H9 (cell line): ENCODE results near the gene ASB15. TPM values are rescaled to one million over a fixed set of nuclear protein-coding genes. Genes with fewer than 3 reads are reported as not detected.

Experiments
- DNase-seq: peaks from one replicate; pipeline ENCODE4 v3.0.0-alpha.2; 2017
- H2AFZ ChIP-seq: one replicate; pipeline ENCODE4 v1.6.1; 2013; ENCODE audit warnings: mild to moderate bottlenecking, low read length, control low read depth, moderate library complexity
- H2AK5ac ChIP-seq: 2 replicates; pipeline ENCODE4 v1.6.1; 2013; ENCODE audit warnings: low read length, control low read depth, mixed read lengths; ENCODE audit not compliant: insufficient read length
- H2BK120ac ChIP-seq: one replicate; pipeline ENCODE4 v1.6.1; 2013; ENCODE audit warnings: low read depth, mild to moderate bottlenecking, low read length, control low read depth, inconsistent platforms; ENCODE audit not compliant: poor library complexity, severe bottlenecking
- H2BK12ac ChIP-seq: 2 replicates; pipeline ENCODE4 v1.6.1; 2013; ENCODE audit warnings: low read length, control low read depth, mixed read lengths, low read depth; ENCODE audit not compliant: insufficient read length
- H2BK15ac ChIP-seq: 2 replicates; pipeline ENCODE4 v1.6.1; 2013; ENCODE audit warnings: low read depth, low read length, control low read depth
- H2BK20ac ChIP-seq: one replicate; pipeline ENCODE4 v1.6.1; 2013; ENCODE audit warnings: low read depth, mild to moderate bottlenecking, low read length, control low read depth, inconsistent platforms; ENCODE audit not compliant: poor library complexity, severe bottlenecking
- H2BK5ac ChIP-seq: 2 replicates; pipeline ENCODE4 v1.6.1; 2013; ENCODE audit warnings: low read length, control low read depth, mixed read lengths; ENCODE audit not compliant: insufficient read length
- H3K14ac ChIP-seq: 2 replicates; pipeline ENCODE4 v1.6.1; 2013; ENCODE audit warnings: low read length, control low read depth; ENCODE audit not compliant: insufficient read depth
- H3K18ac ChIP-seq: 2 replicates; pipeline ENCODE4 v1.6.1; 2013; ENCODE audit warnings: low read depth, mild to moderate bottlenecking, mixed read lengths, low read length, control low read depth; ENCODE audit not compliant: insufficient read length
- H3K23ac ChIP-seq: 2 replicates; pipeline ENCODE4 v1.6.1; 2013; ENCODE audit warnings: low read length, control low read depth, mixed read lengths, low read depth; ENCODE audit not compliant: insufficient read length
- H3K23me2 ChIP-seq: 2 replicates; pipeline ENCODE4 v1.6.1; 2013; ENCODE audit warnings: low read depth, mild to moderate bottlenecking, mixed read lengths, low read length, control low read depth; ENCODE audit not compliant: insufficient read length, poor library complexity, severe bottlenecking
- H3K27ac ChIP-seq: 2 replicates; pipeline ENCODE4 v1.5.1; 2013; ENCODE audit warnings: low read length, control low read depth, mixed read lengths, low read depth; ENCODE audit not compliant: insufficient read length
- H3K27me3 ChIP-seq: 2 replicates; pipeline ENCODE4 v1.6.1; 2013; ENCODE audit warnings: low read length, control low read depth, inconsistent platforms; ENCODE audit not compliant: insufficient read depth
- H3K4ac ChIP-seq: 2 replicates; pipeline ENCODE4 v1.6.1; 2013; ENCODE audit warnings: low read depth, mild to moderate bottlenecking, control low read depth, inconsistent platforms, low read length, moderate library complexity
- H3K4me1 ChIP-seq: 2 replicates; pipeline ENCODE4 v1.6.1; 2013; ENCODE audit warnings: low read length, control low read depth, inconsistent platforms; ENCODE audit not compliant: insufficient read depth
- H3K4me2 ChIP-seq: 2 replicates; pipeline ENCODE4 v1.6.1; 2013; ENCODE audit warnings: low read length, control low read depth, mixed read lengths; ENCODE audit not compliant: insufficient read length, insufficient read depth
- H3K56ac ChIP-seq: 2 replicates; pipeline ENCODE4 v1.6.1; 2013; ENCODE audit warnings: low read depth, mild to moderate bottlenecking, mixed read lengths, low read length, control low read depth; ENCODE audit not compliant: insufficient read length
- H3K79me1 ChIP-seq: 2 replicates; pipeline ENCODE4 v1.6.1; 2013; ENCODE audit warnings: low read depth, mild to moderate bottlenecking, moderate library complexity, low read length, control low read depth, inconsistent platforms; ENCODE audit not compliant: insufficient read depth, poor library complexity, severe bottlenecking
- H3K79me2 ChIP-seq: 2 replicates; pipeline ENCODE4 v1.6.1; 2013; ENCODE audit warnings: low read length, control low read depth, inconsistent platforms; ENCODE audit not compliant: insufficient read depth
- H3K9ac ChIP-seq: 2 replicates; pipeline ENCODE4 v1.6.1; 2013; ENCODE audit warnings: low read length, control low read depth, mixed read lengths; ENCODE audit not compliant: insufficient read length; ENCODE audit errors: extremely low read depth
- H3K9me3 ChIP-seq: one replicate; pipeline ENCODE4 v1.6.1; 2013; ENCODE audit warnings: low read depth, low read length, inconsistent platforms; ENCODE audit not compliant: control insufficient read depth
- H3T11ph ChIP-seq: one replicate; pipeline ENCODE4 v1.6.1; 2013; ENCODE audit warnings: mild to moderate bottlenecking, low read length, control low read depth, inconsistent platforms
- H4K20me1 ChIP-seq: one replicate; pipeline ENCODE4 v1.6.1; 2013; ENCODE audit not compliant: control insufficient read depth, insufficient read length, insufficient read depth
- H4K5ac ChIP-seq: 2 replicates; pipeline ENCODE4 v1.6.1; 2013; ENCODE audit warnings: low read depth, mild to moderate bottlenecking, mixed read lengths, low read length, control low read depth; ENCODE audit not compliant: insufficient read length
- H4K8ac ChIP-seq: replicated peaks from 2 replicates; pipeline ENCODE4 v1.6.1; 2013; ENCODE audit warnings: low read length, control low read depth, mixed read lengths, low read depth; ENCODE audit not compliant: insufficient read length
- H4K91ac ChIP-seq: 2 replicates; pipeline ENCODE4 v1.6.1; 2013; ENCODE audit warnings: low read depth, mild to moderate bottlenecking, moderate library complexity, mixed read lengths, low read length, control low read depth; ENCODE audit not compliant: insufficient read length
- H3K27ac Mint-ChIP-seq, 3 experiments: 2 replicates in 2 of 3; 3 replicates in 1 of 3; pipeline ENCODE4 v1.8.0; 2020 to 2021; ENCODE audit warnings: mixed read lengths in 3 of 3, mild to moderate bottlenecking in 1 of 3, moderate library complexity in 1 of 3
- H3K27me3 Mint-ChIP-seq: 2 replicates; pipeline ENCODE4 v1.8.0; 2021; ENCODE audit warnings: low read depth, mild to moderate bottlenecking, moderate library complexity, mixed read lengths
- H3K36me3 Mint-ChIP-seq, 3 experiments: 2 replicates in 2 of 3; 3 replicates in 1 of 3; pipeline ENCODE4 v1.8.0; 2020 to 2021; ENCODE audit warnings: low read depth in 3 of 3, mixed read lengths in 3 of 3; ENCODE audit not compliant: insufficient read depth in 1 of 3
- H3K4me1 Mint-ChIP-seq, 2 experiments: 2 replicates each; pipeline ENCODE4 v1.8.0; 2020; ENCODE audit warnings: mixed read lengths in 2 of 2
- H3K4me3 Mint-ChIP-seq, 2 experiments: 2 replicates in 1 of 2; 3 replicates in 1 of 2; pipeline ENCODE4 v1.8.0; 2020 to 2021; ENCODE audit warnings: mild to moderate bottlenecking in 2 of 2, mixed read lengths in 2 of 2, moderate library complexity in 1 of 2
- H3K9me3 Mint-ChIP-seq, 2 experiments: 2 replicates in 1 of 2; 3 replicates in 1 of 2; pipeline ENCODE4 v1.8.0; 2020; ENCODE audit warnings: mild to moderate bottlenecking in 2 of 2, mixed read lengths in 2 of 2, moderate library complexity in 1 of 2
- WGBS: extraction: QIAGEN DNeasy Blood & Tissue Kit; methylation state at CpG from one replicate; pipeline ENCODE4 v1.1.7; 2013; ENCODE audit warnings: missing lambda C conversion rate, low lambda C conversion rate, mixed read lengths; ENCODE audit not compliant: insufficient read length; ENCODE audit errors: extremely low coverage; 5-methylcytosine and 5-hydroxymethylcytosine counted together
- total RNA-seq: library from RNA; stranded (reverse); gene quantifications from 2 replicates; pipeline ENCODE4 v1.2.1, GENCODE V29; 2021
- TF ChIP-seq, protein P1 (sequence below): fragments of 200-600 bp; sonication (generic); conservative IDR thresholded peaks from 3 replicates; pipeline ENCODE4 v1.8.0; 2021; ENCODE audit warnings: antibody characterized with exemption, mild to moderate bottlenecking

Gene ASB15
- total RNA-seq, 1 experiment from 2014 or later = not detected

DNA sequence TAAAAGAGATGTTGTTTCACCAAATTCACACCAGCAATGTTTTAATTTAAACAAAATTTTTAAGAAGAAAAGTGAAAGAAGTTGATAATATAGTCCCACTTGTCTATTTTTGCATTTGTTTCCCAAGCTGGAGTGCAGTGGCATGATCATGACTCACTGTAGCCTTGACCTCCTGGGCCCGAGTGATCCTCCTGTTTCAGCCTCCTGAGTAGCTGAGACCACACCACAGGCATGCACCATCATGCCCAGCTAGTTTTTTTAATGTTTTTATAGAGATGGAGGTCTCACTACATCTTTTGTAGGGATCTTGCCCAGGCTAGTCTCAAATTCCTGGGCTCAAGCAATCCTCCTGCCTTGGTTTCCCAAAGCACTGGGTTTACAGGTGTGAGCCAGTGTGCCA is 29.9 kb upstream of the ASB15 start:
- H3K36me3 Mint-ChIP-seq = no peaks in the 10 kb centered on the region; a peak in 1 of 7 replicates
- Histone ChIP-seq H2AFZ (no peak overlapping the region), H4K5ac (no peak overlapping the region)

More for the DNA sequence above, 29.9 kb upstream of the ASB15 start:
- Histone ChIP-seq H4K20me1 (no peaks in the 10 kb centered on the region), H2BK5ac (no peak overlapping the region), H4K91ac (no peak overlapping the region), H3K4me2 (no peak overlapping the region), H3K18ac (no peak overlapping the region), H3K56ac (no peak overlapping the region), H3K23ac (no peak overlapping the region), H3K27ac (no peak overlapping the region), H3K27me3 (no peaks in the 10 kb centered on the region), H4K8ac (no peak overlapping the region), H3K9ac (no peak overlapping the region), H3K4ac (no peak overlapping the region), H2AK5ac (no peak overlapping the region), H2BK12ac (no peak overlapping the region), H3K4me1 (no peaks in the 10 kb centered on the region; the same call in 1 of the 2 replicates), H3K14ac (no peak overlapping the region), H2BK15ac (no peak overlapping the region), H2BK120ac (no peak overlapping the region), H2BK20ac (no peak overlapping the region), H3K79me2 (no peaks in the 10 kb centered on the region), H3K9me3 (no peaks in the 10 kb centered on the region), H3K79me1 (no peaks in the 10 kb centered on the region), H3T11ph (no peak overlapping the region), H3K23me2 (no peaks in the 10 kb centered on the region)
- Mint-ChIP-seq H3K4me1 (peaks cover 25% of the 10 kb centered on the region in 2 experiments), H3K9me3 (no peaks in the 10 kb centered on the region), H3K4me3 (no peak overlapping the region), H3K27me3 (no peaks in the 10 kb centered on the region), H3K27ac (no peak overlapping the region)
- DNase-seq = no peak
- TF ChIP-seq, protein P1, sequence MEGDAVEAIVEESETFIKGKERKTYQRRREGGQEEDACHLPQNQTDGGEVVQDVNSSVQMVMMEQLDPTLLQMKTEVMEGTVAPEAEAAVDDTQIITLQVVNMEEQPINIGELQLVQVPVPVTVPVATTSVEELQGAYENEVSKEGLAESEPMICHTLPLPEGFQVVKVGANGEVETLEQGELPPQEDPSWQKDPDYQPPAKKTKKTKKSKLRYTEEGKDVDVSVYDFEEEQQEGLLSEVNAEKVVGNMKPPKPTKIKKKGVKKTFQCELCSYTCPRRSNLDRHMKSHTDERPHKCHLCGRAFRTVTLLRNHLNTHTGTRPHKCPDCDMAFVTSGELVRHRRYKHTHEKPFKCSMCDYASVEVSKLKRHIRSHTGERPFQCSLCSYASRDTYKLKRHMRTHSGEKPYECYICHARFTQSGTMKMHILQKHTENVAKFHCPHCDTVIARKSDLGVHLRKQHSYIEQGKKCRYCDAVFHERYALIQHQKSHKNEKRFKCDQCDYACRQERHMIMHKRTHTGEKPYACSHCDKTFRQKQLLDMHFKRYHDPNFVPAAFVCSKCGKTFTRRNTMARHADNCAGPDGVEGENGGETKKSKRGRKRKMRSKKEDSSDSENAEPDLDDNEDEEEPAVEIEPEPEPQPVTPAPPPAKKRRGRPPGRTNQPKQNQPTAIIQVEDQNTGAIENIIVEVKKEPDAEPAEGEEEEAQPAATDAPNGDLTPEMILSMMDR = no peak
- no CpG with 5 or more reads among the region's 1 CpG for WGBS
